GM19452 (cell line): ENCODE measurements around the gene PTPRH.
"Not testable (repeated sequence)": the region's sequence is repeated elsewhere in the genome, so short reads cannot be mapped to it uniquely, and the experiment has no call there.

Experiments
- ATAC-seq: cut with Tn5 transposase; IDR thresholded peaks from one replicate; pipeline ENCODE4 v1.9.1; 2021; ENCODE audit not compliant: unreplicated experiment

Gene PTPRH

DNA sequence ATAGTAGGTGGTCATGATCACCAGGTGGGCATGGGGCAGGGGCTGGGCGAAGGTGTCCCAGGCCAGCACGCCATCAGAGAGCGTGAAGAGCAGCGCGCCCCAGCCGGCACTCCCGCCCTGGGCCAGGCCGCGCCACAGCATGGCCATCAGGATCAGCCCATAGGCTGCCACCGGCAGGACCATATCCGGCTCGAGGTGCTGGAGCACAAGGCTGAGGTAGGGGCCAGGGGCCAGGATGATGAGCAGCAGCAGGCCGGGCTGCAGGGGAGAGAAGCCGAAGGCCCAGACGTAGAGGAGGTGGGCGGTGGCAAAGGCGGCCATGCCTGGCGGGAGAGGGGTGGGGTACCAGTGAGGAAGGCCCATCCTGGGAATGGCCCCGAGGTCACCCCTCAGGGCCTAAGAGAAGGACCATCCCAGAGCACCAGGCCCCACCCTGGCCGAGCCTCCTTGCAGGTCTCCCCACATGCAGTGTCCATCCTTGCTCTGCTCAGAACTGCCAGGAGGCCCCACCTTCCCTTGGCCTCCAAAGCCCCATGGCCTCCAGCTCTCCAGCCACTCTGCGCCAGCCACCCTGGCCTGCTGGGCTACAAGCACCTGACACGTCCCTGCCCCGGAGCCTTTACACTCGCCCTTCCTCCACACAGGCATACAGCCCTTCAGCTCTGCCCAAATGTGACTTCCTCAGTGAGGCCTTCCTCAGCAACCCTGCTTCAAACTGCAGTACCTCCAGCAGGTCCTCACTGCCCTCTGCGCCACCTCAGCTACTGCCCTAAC, 18.1 kb upstream of the PTPRH start:
- ATAC-seq: no peak

DNA sequence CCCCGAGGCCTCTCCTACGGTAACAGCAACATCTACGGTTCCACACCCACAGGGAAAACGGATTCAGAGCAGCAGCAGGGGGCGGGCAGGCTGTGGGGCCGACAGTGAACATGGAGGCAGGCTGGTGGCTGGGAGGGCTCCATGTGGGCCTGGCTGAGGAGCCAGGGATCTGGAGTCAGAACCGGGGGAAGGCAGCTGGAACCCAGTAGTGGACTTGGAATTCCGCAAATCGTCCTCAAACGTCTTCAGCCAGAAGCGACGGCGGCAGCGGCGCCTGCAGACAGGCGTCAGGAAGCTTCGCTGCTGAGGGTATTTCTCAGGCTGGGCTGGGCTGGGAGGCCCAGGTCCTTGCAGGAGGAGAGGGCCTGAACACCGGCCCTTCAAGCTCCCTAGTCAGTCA, 17.5 kb upstream of the PTPRH start:
- ATAC-seq: no peak

DNA sequence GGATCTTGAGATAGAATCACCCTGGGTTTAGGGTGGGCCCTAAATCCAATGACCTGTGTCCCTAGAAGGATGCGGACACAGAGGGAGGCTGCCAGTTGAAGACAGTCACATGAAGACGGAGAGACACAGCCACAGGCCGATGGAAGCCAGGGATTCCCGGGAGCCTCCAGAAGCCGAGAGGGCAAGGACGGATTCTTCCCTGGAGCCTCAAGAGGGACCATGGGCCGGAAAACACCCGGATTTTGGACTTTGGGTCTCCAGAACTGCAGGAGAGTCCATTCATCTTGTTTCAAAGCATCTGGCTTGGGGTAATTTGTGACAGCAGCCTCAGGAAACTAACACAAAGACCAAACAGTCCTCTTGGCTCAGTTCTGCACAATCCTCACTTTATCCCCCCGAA, 17.0 kb upstream of the PTPRH start:
- ATAC-seq: no peak

DNA sequence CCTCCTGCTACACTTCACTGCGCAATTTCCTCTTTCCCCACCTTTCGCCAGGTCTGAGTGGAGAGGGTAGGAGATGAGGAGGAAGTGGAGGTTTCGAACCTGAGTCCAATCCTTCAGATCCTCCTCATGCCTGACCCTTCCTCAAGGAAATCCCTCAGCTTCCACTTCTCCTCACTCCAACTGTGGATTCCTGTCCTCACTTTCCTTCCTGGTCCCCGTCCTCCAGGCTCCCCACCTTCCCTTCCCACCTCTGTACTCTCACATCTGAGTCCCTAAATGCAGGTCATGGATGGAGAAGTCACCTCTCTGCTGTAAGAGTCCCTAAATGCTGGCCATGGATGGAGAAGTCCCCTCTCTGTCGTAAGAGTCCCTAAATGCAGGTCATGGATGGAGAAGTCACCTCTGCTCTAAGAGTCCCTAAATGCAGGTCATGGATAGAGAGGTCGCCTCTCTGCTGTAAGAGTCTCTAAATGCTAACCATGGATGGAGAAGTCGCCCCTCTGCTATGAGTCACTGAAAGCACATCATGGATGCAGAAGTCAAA, 16.2 kb upstream of the PTPRH start:
- ATAC-seq: no peak

DNA sequence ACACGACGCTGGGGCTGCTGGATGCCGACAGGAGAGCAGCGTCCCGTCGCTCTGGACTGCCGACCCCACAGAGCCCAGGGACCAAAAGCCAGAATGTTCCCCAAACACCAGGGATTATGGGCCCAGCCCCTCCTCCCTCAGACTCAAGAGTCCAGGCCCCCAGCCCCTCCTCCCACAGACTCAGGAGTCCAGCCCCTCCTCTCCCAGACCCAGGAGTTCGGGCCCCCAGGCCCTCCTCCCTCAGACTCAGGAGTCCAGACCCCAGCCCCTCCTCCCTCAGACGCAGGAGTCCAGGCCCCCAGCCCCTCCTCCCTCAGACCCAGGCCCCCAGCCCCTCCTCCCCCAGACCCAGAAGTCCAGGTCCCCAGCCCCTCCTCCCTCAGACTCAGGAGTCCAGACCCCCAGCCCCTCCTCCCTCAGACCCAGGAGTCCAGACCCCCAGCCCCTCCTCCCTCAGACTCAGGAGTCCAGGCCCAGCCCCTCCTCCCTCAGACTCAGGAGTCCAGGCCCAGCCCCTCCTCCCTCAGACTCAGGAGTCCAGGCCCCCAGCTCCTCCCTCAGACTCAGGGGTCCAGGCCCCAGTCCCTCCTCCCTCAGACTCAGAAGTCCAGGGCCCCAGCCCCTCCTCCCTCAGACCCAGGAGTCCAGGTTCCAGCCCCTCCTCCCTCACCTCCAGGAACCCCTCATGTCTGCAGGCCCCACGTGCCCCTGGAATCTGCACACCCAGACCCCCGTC, 15.5 kb upstream of the PTPRH start:
- not testable (repeated sequence) for ATAC-seq

DNA sequence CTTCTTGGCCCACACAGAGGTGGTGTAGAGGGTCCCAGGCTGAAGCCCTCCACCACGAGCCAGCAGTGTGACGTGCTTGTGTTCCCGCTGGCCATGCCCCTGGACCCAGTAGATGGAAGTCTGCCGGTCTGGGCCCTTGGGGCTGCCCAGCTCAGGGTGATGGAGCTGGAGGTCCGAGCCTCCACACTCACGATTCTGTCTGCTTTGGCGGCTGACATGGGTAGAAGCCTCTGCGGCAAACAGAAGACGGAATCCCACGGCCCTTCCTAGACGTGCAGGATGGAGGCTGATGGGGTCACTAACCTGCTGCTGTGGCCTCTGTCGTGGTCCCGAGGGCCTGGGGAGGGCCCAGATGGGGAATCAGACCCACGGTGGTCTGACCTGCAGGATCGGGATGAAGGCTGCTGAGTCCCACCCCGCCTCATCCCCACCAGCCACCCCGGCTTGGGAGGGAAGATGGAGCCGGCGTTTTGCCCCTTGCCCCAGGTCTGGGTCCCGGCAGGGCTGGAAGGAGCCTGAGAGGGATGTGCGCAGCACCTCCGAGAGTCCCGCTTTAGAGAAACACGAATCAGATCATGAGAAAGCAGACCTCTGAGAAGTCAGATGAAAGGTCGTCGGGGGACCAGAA, 14.9 kb upstream of the PTPRH start:
- no peak for ATAC-seq

DNA sequence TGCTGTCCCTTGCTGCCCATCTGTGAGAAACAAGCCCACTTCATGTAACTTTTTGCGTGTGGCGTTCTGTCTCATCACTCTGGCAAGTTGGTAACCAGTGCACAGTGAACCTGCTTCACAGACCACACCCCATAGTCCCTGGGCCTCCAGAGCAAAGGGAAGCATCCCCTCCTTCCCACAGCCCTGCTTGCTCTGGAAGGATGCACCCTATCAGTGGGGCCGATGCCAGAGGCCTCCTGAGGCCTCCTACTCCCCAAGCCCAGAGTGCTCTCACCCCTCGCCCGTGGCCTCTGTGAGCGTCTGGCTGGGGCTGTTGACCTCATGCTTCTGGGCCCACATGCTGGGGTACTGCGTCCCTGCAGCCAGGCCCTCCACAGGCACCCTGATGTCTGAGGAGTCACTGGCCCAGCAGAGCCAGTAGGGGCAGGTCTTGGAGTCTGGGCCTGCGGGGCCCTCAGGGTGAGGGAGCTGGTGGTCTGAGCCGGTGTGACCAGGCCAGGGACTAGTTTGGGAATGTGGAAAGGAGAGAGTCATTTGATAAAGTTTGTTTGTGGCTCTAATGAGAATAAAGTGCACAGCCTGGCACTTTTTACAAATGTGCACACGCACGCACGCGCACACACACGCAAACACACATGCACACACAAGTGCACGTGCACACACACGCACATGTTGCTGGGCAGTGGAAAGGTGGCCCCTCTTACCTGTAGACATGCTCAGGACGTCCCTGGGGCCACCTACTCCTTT, 14.2 kb upstream of the PTPRH start:
- no peak for ATAC-seq

DNA sequence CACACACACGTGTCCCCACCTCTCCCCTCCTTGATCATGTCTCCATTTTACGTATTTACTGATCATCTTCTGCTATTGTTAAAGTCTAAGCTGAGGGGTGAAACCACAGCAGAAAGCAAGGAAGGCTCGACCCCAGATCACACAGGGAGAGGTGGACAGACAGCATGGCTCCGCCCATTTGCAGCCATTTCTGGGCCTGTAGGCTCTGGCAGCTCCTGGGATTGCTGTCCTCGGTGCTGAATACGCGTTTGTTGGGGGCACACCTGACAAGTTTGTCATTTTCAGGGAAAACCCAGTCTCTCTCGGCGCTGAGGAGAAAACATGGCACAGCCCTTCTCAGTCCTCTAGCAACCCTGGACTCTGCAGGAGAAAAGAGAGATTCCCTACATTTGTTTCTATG, 11.2 kb upstream of the PTPRH start:
- no peak for ATAC-seq

DNA sequence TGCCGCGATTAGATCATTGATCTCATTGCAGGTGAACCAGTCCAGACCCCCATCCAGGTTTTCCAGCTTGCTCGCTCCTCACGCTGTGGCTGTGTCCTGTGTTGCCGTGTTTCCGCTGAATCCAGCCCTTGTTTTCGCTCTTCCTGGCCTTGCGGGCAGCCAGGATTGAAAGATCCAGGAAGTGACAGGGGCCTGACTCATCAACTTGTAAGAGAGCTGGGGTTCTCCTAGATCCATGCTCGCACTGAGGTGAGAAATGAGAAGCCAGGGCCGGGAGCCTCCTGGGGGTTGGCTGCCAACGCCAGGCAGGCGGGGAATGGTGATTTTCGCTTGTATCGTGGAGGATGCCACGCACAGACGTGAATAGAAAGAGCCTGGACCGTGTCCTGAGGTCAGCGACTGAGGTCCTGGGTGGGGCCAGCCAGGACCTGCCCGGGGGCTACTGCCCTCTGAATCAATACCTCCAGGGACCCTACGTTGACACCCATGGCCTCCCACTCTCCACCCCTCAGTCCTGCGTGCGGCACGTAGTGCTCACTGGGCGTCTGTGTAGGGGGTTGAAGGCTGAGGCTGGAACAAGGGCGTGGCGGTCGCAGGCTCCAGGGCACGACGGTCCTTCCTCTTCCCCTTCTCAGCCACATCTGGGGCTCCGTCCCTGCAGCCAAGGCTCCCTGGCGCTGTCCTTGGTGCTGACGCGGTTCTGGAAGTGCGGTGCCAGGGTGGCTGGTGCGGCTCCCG, 7.3 kb upstream of the PTPRH start:
- ATAC-seq: no peak

DNA sequence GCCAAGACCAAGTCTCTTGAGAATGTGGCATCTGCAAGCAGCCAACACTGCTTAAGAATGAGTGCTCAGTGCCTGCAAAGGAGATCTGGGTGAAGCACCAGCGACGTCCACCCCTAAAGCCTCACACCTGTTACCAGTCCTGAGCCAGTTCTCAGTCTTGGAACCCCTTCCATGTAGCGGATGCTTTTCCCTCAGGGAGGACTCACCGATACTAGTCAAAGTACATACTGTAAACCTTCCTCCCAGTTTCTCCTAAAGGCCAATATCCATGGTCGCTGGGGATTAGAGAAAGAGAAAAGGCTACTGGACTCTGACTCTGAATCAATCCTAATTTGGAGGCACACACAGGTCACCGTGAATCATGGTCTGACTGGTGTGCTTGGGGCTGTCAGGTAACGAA, 4.2 kb upstream of the PTPRH start:
- no peak for ATAC-seq

DNA sequence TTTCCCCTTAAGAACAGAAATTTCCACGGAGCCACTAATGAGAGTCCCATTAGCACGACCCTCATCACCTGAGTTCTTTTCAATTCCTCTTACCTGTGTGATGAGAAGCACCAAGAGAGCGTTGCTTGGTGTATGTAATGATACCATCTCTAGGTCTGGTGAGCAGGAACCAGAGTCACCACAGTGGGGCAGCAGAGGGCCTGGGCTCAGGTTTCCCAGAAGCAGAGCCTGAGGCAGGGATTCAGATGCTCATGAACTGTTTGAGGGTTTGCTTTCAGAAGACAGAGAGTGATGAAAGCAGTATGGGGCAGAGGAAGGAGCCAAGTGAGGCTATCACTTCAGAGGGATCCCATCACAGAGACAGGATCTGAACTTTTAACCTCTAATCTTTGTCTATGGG, 3.1 kb upstream of the PTPRH start:
- ATAC-seq: no peak

DNA sequence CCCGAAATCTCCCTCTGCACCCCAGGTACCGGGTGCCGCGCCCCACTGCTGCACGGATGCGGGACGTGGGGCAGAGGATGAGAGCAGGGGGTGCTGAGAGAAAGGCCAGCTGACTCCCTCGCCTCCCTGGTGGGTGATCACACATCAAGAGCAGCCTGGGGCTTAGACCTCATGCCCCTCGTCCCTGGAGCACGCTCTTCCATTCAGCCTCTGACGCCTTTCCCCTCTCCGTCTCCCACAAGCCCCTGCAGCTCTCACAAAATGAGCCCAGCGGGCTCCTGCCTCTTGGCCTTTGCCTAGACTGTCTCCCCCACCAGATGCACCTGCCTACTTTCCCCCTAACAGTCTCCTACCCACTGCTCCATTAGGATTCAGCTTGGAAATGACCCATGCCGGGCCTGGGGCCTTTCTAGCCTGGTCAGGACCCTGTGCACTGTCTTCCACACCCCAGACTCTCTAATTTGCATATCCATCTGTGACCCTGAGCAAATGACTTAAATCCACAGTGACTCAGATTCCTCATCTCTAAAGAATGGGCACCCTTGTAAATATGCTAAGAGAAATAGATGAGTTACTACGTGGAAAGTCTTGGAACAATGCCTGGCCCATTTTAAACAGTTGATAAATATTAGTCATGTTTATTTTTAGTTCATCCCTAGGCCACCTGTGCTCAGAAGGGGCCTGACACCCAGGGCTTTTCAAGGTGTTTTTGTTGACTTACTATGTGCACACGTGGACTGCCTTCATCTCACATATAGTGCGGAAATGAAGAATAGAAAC, 582 bp upstream of the PTPRH start:
- no peak for ATAC-seq

DNA sequence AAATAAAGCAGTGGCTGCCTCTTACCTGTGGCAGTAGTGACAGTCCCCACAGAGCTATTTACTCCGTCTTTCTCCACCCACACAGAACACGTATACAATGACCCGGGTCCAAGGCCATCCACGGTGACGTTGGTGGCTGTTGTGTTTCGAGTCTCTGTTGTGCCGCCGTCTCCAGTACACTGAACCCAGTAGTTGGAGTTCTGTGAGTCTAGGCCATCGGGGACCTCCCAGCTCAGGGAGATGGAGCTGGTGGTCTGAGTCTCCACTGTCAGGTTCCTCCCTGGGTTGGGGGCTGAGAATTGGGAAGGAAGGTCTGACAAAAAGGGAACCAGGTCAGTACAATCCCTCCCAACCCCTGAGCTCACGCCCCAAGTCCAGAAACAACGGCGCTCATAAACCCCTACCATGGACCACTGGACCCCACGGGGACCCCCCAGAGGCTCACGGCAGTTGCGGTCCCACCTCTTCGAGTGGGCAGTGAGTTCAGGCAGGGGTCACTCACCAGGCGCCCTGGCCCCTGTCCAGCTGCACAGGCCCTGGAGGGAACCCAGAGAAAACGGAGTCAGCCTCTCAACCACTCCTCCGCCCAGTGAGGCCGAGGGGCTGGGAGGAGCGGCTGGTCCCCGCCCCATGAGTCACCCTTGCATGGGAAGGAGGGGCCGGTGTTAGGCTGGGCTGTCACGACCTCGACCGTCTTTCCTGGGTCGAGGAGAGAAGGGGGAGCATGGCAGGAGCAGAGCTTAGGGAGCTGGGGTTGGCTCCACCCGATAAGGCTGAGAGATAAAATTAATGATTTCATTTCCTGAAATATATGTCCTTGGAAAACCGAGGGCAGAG, 2.4 kb downstream of the PTPRH start:
- no peak for ATAC-seq

DNA sequence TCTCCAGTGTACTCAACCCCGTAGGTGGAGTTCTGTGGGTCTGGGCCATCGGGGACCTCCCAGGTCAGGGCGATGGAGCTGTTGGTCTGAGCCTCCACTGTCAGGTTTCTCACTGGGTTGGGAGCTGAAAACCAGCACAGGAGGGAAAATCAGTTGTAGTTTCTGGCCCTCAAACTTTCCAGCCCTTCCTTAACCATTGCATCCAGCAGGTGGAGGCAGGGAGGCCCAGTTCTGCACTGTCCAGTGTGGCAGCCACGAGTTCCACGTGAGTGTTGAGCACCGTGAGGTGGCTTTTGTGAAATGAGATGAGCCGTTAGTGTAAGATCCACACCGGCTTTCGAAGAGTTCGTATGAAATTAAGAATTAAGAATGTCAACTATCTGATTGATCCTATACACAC, 7.1 kb downstream of the PTPRH start:
- not testable (repeated sequence) for ATAC-seq

DNA sequence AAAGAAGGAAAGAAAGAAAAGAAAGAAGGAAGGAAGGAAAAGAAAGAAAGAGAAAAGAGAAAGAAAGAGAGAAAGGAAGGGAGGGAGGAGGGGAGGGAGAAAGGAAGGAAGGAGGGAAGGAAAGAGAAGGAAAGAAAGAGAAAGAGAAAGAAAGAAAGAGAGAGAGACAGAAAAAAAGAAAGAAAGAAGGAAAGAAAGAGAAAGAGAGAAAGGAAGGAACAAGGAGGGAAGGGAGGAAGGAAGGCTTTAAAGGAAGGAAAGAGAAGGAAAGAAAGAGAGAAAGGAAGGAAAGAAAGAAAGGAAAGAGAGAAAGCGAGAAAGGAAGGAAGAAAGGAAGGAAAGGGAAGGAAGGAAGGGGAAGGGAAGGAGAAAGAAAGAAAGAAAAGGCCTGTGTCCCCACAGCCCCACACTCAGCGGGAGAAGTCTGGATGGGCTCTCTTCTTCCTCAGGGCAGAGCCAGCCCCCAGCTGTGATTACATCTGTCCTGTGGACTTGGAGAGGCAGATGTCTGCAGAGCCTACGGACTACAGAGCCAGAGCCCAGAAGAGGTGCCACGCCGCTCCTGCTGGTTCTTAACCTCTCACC, 9.6 kb downstream of the PTPRH start:
- ATAC-seq: no peak

DNA sequence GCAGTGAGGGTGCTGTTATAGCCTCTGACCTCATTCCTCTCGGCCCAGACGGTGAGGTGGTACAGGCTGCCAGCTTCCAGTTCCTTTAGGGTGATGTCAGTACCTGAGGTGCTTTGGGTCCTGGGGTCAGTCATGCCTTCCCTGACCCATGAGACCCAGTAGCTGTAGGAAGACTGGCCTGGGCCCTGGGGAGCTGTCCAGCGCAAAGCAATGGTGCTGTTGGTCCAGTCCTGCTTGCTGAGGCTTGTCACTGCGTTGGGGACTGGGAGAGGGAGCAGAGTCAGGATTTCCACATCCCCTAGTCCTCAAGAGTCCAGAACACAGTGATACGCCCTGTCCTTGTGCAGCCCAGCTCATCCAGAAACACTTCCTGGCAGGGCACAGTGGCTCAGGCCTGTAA, 10.7 kb downstream of the PTPRH start:
- ATAC-seq: no peak

DNA sequence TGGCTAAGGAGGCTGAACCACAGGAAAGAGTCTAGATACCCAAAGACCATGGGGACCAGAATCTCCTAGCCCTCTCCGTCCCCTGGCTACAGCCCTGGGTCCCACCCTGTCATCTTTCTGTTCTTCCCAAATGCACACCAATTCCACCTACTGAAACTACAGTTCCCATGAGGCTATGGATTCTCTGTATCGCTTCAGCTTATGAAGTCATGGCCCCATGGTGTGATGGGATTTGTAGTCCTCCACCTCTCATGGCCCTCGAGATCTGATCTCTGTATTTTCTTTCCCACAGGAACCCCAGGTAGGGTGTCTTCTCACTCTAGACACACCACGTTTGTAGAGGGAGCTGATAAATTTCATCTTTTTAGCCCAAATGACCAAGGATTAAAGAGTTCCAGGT, 11.8 kb downstream of the PTPRH start:
- ATAC-seq: no peak

DNA sequence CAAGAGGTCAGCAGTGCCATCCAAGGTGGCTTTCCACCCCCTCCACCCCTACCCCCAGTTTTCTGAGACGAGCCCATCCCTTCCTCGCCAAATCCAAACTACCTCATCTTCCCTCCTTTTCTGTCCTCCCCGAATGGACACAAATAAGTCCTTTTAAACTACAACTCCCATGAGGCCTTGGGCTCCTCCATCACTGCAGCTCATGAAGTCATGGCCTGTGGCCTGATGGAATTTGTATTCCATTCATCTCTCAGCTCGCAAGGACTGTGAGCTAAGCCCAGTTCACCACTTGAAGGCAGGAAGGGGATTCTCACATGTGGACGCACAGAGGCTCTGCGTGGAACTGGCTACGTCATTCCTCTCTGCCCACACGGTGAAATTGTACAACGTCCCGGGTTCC, 12.5 kb downstream of the PTPRH start:
- no peak for ATAC-seq

DNA sequence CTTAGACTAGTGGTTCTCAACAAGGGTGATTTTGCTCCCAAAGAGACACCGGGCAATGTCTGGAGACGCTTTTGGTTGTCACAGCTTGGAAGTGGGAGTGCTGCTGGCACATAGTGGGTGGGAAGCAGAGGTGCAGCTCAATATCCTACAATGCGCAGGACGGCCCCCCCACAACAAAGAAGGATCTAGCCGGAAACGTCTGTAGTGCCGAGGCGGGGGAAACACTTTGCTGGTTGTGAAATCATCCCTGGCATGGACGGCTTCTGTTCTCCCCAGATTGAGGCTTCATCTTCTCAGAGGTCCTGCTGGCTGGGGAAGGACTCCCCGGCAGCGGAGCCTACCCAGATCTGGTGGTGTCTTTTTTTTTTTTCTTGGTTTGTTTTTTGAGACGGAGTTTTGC, 15.8 kb downstream of the PTPRH start:
- ATAC-seq: no peak
